ENCODE measurements around the gene B3GLCT.

Gene B3GLCT

DNA sequence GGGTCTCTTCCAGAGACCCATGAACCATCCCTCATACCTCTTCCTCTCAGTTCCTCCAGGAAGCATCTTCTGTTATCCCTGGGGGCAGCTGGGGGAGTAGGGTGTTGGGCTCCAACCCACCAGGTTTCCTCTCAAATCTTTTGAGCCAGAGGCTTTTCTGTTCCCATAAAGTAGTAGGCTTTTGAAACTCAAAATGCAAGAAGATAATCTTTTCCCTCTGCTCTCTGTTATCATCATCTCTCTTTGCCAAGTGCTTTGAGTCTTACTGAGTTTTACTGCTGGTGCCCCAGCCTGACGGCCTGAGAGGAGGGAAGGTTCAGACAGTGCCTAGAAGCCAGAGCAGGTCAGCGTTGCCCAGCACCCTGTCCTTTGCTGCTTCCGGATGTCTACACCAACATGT lies 157.2 kb downstream of the B3GLCT start:
- Histone ChIP-seq H3K4me3 (ENCODE audit: low read length) (no peak overlapping the region), H3K4me1 (ENCODE audit: low read length) (no peaks in the 10 kb centered on the region), H3K9me2 (replicated peaks; ENCODE audit: insufficient read depth, low read length) (no peaks in the 10 kb centered on the region), H3K27me3 (replicated peaks; ENCODE audit: insufficient read depth, low read length) (no peaks in the 10 kb centered on the region), H2AFZ (ENCODE audit: low read length) (no peak overlapping the region), H3K36me3 (replicated peaks; ENCODE audit: insufficient read depth, low read length) (no peaks in the 10 kb centered on the region), H3K9me3 (replicated peaks; ENCODE audit: insufficient read depth, low read length) (no peaks in the 10 kb centered on the region), H3K79me2 (ENCODE audit: low read length) (no peaks in the 10 kb centered on the region), H4K20me1 (ENCODE audit: insufficient read depth, low read length) (no peaks in the 10 kb centered on the region), H3K27ac (ENCODE audit: low read length) (no peak overlapping the region), H3K9ac (ENCODE audit: low read length) (no peak overlapping the region), H3K4me2 (ENCODE audit: low read depth, low read length) (no peak overlapping the region), H3F3A (ENCODE audit: insufficient read depth, low read length) (no peaks in the 10 kb centered on the region)
- TF ChIP-seq, protein P1, sequence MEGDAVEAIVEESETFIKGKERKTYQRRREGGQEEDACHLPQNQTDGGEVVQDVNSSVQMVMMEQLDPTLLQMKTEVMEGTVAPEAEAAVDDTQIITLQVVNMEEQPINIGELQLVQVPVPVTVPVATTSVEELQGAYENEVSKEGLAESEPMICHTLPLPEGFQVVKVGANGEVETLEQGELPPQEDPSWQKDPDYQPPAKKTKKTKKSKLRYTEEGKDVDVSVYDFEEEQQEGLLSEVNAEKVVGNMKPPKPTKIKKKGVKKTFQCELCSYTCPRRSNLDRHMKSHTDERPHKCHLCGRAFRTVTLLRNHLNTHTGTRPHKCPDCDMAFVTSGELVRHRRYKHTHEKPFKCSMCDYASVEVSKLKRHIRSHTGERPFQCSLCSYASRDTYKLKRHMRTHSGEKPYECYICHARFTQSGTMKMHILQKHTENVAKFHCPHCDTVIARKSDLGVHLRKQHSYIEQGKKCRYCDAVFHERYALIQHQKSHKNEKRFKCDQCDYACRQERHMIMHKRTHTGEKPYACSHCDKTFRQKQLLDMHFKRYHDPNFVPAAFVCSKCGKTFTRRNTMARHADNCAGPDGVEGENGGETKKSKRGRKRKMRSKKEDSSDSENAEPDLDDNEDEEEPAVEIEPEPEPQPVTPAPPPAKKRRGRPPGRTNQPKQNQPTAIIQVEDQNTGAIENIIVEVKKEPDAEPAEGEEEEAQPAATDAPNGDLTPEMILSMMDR (IDR thresholded peaks at IDR 0.05; ENCODE audit: low read length), result no peak
- TF ChIP-seq EZH2 (optimal IDR thresholded peaks at IDR 0.05; ENCODE audit: low read depth, low read length) (no peak), EZH2phosphoT487 (IDR thresholded peaks at IDR 0.05; ENCODE audit: low read length) (no peak)
- no peak for DNase-seq

DNA sequence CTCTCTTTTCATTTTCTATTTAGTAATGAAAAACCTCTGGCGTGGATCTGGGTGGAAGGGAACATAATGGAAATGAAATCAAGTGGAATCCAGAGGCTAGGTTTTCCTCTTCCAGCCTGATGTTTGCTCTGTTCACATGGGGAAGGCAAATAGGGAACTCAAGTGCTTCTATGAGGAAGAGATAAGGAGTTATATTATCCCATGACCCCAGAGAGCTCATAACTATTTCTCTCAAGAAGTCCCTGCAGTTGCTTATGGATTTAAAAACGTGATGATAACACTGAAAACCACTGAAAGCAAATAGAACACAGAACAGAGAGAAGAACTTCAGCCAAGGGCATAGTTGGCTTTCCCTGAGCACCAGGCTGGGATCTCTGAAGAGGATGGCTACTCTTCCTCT lies 157.8 kb downstream of the B3GLCT start:
- no peak overlapping the region for H3K9ac ChIP-seq (ENCODE audit: low read length)
- no peaks in the 10 kb centered on the region for H3K4me1 ChIP-seq (ENCODE audit: low read length)
- no peak for TF ChIP-seq EZH2phosphoT487 (IDR thresholded peaks at IDR 0.05; ENCODE audit: low read length)
- no peak for TF ChIP-seq EZH2 (optimal IDR thresholded peaks at IDR 0.05; ENCODE audit: low read depth, low read length)
- TF ChIP-seq, protein P1 (IDR thresholded peaks at IDR 0.05; ENCODE audit: low read length), result no peak
- no peaks in the 10 kb centered on the region for H3K27me3 ChIP-seq (replicated peaks; ENCODE audit: insufficient read depth, low read length)
- H3K9me3 ChIP-seq (replicated peaks; ENCODE audit: insufficient read depth, low read length), result no peaks in the 10 kb centered on the region
- H3F3A ChIP-seq (ENCODE audit: insufficient read depth, low read length), result no peaks in the 10 kb centered on the region
- H3K4me3 ChIP-seq (ENCODE audit: low read length), result no peak overlapping the region
- no peaks in the 10 kb centered on the region for H4K20me1 ChIP-seq (ENCODE audit: insufficient read depth, low read length)
- no peak overlapping the region for H3K27ac ChIP-seq (ENCODE audit: low read length)
- H3K4me2 ChIP-seq (ENCODE audit: low read depth, low read length), result no peak overlapping the region
- no peak for DNase-seq
- H3K79me2 ChIP-seq (ENCODE audit: low read length), result no peaks in the 10 kb centered on the region
- H3K9me2 ChIP-seq (replicated peaks; ENCODE audit: insufficient read depth, low read length), result no peaks in the 10 kb centered on the region
- H2AFZ ChIP-seq (ENCODE audit: low read length), result no peak overlapping the region
- H3K36me3 ChIP-seq (replicated peaks; ENCODE audit: insufficient read depth, low read length), result no peaks in the 10 kb centered on the region

DNA sequence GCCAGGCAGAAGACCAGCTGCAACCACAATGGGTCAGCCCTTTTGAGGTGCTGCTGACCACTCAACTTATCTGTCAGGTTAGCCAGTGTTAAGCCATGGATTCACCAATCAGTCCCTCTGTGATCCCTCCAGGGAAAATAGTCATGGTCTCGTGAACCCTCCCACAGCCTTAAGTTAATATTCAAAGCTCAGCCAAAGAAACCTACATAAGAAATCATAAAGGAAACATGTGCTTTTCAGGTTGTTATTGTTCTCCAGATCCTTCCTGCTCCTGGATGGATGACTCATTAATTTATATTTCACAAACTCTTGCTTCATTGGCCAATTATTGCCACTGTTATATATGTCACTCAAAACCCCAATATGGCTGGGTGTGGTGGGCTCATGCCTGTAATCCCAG lies 161.9 kb downstream of the B3GLCT start:
- no peaks in the 10 kb centered on the region for H3K4me1 ChIP-seq (ENCODE audit: low read length)
- no peaks in the 10 kb centered on the region for H4K20me1 ChIP-seq (ENCODE audit: insufficient read depth, low read length)
- H3K36me3 ChIP-seq (replicated peaks; ENCODE audit: insufficient read depth, low read length), result no peaks in the 10 kb centered on the region
- no peaks in the 10 kb centered on the region for H3K27me3 ChIP-seq (replicated peaks; ENCODE audit: insufficient read depth, low read length)
- H3K27ac ChIP-seq (ENCODE audit: low read length), result no peak overlapping the region
- H3K9me3 ChIP-seq (replicated peaks; ENCODE audit: insufficient read depth, low read length), result no peaks in the 10 kb centered on the region
- no peaks in the 10 kb centered on the region for H3K79me2 ChIP-seq (ENCODE audit: low read length)
- no peak overlapping the region for H3K4me2 ChIP-seq (ENCODE audit: low read depth, low read length)
- H3K4me3 ChIP-seq (ENCODE audit: low read length), result no peak overlapping the region
- no peak overlapping the region for H2AFZ ChIP-seq (ENCODE audit: low read length)
- no peaks in the 10 kb centered on the region for H3F3A ChIP-seq (ENCODE audit: insufficient read depth, low read length)
- no peak overlapping the region for H3K9ac ChIP-seq (ENCODE audit: low read length)
- H3K9me2 ChIP-seq (replicated peaks; ENCODE audit: insufficient read depth, low read length), result no peaks in the 10 kb centered on the region
- no peak for DNase-seq
- TF ChIP-seq EZH2 (optimal IDR thresholded peaks at IDR 0.05; ENCODE audit: low read depth, low read length), result no peak
- no peak for TF ChIP-seq EZH2phosphoT487 (IDR thresholded peaks at IDR 0.05; ENCODE audit: low read length)
- TF ChIP-seq, protein P1 (IDR thresholded peaks at IDR 0.05; ENCODE audit: low read length), result no peak
